Progenitor cell of endocrine pancreas (in vitro differentiated cells): ENCODE measurements around the gene C1QTNF1. TPM values are rescaled to one million over a fixed set of nuclear protein-coding genes. Genes with fewer than 3 reads are reported as not detected.
"Not testable (repeated sequence)": the region's sequence is repeated elsewhere in the genome, so short reads cannot be mapped to it uniquely, and the experiment has no call there.

ENCODE experiments used
- DNase-seq: peaks from one replicate; pipeline ENCODE4 v3.0.0; 2021; ENCODE audit warnings: low spot score; ENCODE audit not compliant: unreplicated experiment
- H3K27ac Mint-ChIP-seq: 2 replicates; pipeline ENCODE4 v1.8.0; 2021; ENCODE audit warnings: mild to moderate bottlenecking, moderate library complexity, mixed read lengths
- H3K27me3 Mint-ChIP-seq: 2 replicates; pipeline ENCODE4 v1.8.0; 2021; ENCODE audit warnings: mixed read lengths
- H3K36me3 Mint-ChIP-seq: 2 replicates; pipeline ENCODE4 v1.8.0; 2022; ENCODE audit warnings: mixed read lengths; ENCODE audit not compliant: insufficient read depth
- H3K4me1 Mint-ChIP-seq: 2 replicates; pipeline ENCODE4 v1.8.0; 2021; ENCODE audit warnings: low read depth, mixed read lengths
- H3K4me3 Mint-ChIP-seq: 2 replicates; pipeline ENCODE4 v1.8.0; 2021; ENCODE audit warnings: low read depth, mild to moderate bottlenecking, moderate library complexity, mixed read lengths
- H3K9me3 Mint-ChIP-seq: 2 replicates; pipeline ENCODE4 v1.8.0; 2021; ENCODE audit warnings: low read depth, mixed read lengths
- total RNA-seq: library from RNA; stranded (reverse); gene quantifications from 2 replicates; pipeline ENCODE4 v1.2.1, GENCODE V29; 2021
- TF ChIP-seq, protein P1 (sequence below): fragments of 200-600 bp; sonication (generic); IDR thresholded peaks from one replicate; pipeline ENCODE4 v1.5.0; 2021; ENCODE audit warnings: antibody characterized with exemption, mild to moderate bottlenecking; ENCODE audit not compliant: unreplicated experiment

The C1QTNF1 gene
- total RNA-seq, 1 donor from 2014 or later = 0.67 TPM

DNA sequence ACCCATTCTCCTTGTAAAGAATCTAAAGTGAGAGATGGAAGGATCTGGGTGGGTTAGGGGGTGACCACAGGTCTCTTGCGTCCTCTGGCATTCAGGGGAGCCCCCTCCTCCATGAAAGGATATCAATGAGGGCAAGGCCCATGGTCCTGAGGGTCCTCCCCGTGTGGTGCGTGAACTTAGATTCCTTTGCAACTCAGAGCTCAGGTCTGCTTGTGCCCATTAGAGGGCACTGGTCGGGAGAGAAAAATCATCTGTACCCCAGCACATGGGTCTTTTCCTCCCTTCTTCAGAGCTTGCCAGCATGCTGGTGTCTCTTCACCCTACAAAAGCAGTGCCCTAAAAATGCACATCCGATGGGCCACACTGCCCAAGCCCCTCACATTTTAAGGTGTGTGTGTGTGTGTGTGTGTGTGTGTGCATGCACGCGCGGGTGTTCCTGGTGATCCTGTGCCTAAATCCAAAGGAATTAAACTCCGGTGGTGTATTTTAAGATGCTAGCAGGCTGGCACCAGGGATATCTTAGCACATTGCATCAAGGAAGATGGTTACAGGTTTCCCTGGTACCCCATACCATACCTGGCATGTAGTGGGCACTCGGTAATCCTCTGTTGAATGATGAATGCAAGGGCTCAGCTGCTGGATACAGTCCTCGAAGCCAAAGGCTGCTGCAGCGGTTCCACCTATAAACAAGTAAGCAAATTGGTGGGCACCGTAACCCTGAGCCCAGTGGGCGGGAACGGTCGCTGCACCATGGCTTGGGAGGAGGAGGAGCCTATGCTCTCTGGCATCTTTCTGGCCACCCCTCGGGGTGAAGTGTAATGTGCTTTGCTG, 4.7 kb downstream of the C1QTNF1 start:
- TF ChIP-seq, protein P1, sequence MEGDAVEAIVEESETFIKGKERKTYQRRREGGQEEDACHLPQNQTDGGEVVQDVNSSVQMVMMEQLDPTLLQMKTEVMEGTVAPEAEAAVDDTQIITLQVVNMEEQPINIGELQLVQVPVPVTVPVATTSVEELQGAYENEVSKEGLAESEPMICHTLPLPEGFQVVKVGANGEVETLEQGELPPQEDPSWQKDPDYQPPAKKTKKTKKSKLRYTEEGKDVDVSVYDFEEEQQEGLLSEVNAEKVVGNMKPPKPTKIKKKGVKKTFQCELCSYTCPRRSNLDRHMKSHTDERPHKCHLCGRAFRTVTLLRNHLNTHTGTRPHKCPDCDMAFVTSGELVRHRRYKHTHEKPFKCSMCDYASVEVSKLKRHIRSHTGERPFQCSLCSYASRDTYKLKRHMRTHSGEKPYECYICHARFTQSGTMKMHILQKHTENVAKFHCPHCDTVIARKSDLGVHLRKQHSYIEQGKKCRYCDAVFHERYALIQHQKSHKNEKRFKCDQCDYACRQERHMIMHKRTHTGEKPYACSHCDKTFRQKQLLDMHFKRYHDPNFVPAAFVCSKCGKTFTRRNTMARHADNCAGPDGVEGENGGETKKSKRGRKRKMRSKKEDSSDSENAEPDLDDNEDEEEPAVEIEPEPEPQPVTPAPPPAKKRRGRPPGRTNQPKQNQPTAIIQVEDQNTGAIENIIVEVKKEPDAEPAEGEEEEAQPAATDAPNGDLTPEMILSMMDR = peak; percentile 11
- peaks cover 60% of the 10 kb centered on the region for H3K27me3 Mint-ChIP-seq

DNA sequence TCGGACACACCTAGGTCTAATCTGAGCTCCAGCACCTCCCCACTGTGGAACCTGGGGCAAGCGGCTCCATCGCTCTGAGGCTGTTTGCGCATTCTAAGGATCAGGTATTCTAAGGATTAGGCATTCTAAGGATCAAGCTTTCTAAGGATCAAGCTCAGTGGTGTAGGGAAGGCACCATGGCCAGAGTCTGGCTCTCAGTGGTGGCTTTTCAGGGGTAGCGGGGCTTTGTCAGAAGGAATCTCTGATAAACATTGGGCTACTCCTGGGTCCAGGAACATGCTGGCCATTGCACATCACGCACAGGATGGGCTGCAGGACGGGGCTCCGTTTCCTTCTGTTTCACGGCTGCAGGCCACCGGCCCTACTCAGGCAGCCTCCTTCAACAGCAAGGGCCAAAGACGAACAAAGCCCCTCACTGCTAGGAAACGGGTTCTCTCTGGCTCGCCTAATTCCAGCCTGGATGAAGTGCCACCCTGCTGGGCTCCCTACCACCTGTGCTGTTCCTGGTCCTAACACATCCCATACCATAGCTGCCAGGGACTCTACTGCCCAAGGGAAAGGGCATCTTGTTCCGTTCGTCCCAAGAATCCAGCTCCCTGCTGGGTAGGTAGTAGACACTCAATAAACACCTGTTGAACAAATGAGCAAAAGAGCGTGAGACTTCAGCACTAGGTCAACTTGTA, 5.5 kb downstream of the C1QTNF1 start:
- Mint-ChIP-seq H3K27ac (no peak overlapping the region), H3K27me3 (peaks cover 55% of the 10 kb centered on the region), H3K36me3 (no peaks in the 10 kb centered on the region), H3K4me3 (no peak overlapping the region), H3K4me1 (peaks cover 6% of the 10 kb centered on the region), H3K9me3 (no peaks in the 10 kb centered on the region)
- no peak for DNase-seq
- TF ChIP-seq, protein P1 = no peak

More for the DNA sequence above, 4.7 kb downstream of the C1QTNF1 start:
- no peaks in the 10 kb centered on the region for H3K36me3 Mint-ChIP-seq
- H3K27ac Mint-ChIP-seq = no peak overlapping the region
- no peaks in the 10 kb centered on the region for H3K9me3 Mint-ChIP-seq
- no peak overlapping the region for H3K4me3 Mint-ChIP-seq
- no peak for DNase-seq
- peaks cover 8% of the 10 kb centered on the region for H3K4me1 Mint-ChIP-seq

DNA sequence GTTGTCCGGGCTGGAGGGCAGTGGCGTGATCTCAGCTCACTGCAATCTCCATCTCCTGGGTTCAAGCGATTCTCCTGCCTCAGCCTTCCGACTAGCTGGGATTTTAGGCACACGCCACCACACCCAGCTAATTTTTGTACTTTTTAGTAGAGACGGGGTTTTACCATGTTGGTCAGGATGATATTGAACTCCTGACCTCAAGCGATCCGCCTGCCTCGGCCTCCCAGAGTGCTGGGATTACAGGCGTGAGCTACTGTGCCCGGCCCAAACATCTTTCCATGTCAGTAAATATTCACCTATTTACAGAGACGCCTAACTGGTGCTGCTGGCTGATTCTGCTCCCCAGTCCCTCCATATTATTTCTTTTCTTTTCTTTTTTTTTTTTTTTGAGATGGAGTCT, 6.7 kb downstream of the C1QTNF1 start:
- not testable (repeated sequence) for H3K4me3 Mint-ChIP-seq, DNase-seq, H3K4me1 Mint-ChIP-seq, H3K27ac Mint-ChIP-seq, H3K9me3 Mint-ChIP-seq, H3K36me3 Mint-ChIP-seq
- H3K27me3 Mint-ChIP-seq = peaks cover 46% of the 10 kb centered on the region

DNA sequence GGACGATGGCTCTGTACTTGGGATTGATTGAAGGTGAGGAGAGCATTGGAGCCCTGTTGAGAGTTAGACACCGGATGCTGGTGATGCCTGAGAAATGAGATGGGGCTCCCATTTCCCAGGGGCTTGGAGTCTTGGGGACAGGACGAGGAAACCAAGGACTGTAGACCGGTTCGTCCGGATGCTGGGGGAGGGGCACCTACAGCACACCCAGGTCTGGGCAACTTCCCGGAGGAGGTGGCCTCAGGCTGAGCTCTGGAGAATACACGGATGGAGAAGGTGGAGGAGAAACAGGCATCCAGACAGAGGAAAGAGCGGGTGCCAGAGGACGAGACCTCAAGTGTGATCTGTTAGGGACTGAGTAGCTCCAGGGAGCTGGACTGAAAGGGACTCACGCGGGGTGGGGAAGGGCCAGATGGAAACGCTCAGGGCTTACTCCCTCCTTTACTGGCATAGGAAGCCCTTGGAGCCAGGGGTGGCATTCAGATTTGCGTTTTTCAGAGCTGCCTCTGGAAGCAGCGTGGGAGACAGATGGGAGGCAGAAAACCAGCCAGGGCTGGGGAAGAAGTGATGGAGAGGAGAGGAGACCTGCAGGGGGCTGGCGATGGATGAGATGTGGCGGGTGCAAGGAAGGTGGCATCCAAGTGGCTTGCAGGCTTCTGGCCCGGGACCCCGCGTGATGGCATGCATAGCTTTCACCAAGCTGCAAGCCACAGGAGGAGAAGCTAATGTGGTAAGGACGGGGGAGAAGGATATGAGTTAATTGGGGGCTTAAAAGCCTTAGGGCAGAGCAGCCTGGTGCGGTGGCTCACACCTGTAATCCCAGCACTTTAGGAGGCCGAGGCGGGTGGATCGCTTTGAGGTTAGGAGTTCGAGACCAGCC, 8.3 kb downstream of the C1QTNF1 start:
- TF ChIP-seq, protein P1 = no peak
- H3K27me3 Mint-ChIP-seq = peaks cover 36% of the 10 kb centered on the region
- H3K27ac Mint-ChIP-seq = no peak overlapping the region
- H3K4me1 Mint-ChIP-seq = peaks cover 2% of the 10 kb centered on the region
- H3K36me3 Mint-ChIP-seq = no peaks in the 10 kb centered on the region
- no peaks in the 10 kb centered on the region for H3K9me3 Mint-ChIP-seq
- H3K4me3 Mint-ChIP-seq = no peak overlapping the region
- no peak for DNase-seq

DNA sequence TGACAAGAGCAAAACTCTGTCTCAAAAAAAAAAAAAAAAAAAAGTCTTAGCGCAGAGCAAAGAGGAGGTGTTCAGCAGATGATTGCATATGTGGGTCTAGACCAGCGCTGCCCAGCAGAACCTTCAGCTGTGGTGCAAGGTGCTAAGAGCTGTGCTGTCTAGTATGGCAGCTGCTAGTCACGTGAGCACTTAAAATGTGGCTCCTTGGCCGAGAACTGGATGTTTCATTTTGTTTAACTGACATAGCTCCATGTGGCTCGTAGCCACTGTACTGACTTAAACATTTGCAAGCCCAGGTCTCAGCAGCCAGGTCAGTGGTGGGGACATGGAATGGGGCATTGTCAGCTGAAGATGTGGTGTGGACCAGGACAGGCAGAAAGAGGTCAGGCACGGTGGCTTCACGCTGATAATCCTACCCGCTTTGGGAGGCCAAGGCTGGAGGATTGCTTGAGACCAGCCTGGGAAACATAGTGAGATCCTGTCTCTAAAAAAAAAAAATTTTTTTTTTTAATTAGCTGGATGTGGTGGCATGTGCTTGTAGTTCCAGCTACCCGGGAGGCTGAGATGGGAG, 9.2 kb downstream of the C1QTNF1 start:
- no peaks in the 10 kb centered on the region for H3K36me3 Mint-ChIP-seq
- no peaks in the 10 kb centered on the region for H3K9me3 Mint-ChIP-seq
- H3K27ac Mint-ChIP-seq = no peak overlapping the region
- H3K4me1 Mint-ChIP-seq = no peaks in the 10 kb centered on the region
- H3K4me3 Mint-ChIP-seq = no peak overlapping the region
- H3K27me3 Mint-ChIP-seq = peaks cover 29% of the 10 kb centered on the region
- DNase-seq = no peak
- TF ChIP-seq, protein P1 = no peak
